ENCODE results near the gene SGSM1. TPM values are rescaled to one million over a fixed set of nuclear protein-coding genes. Genes with fewer than 3 reads are reported as not detected.

Gene SGSM1
- total and polyA plus RNA-seq, 2 donors (not counting 1 experiment from before 2014, with no cell fraction given): not detected

DNA sequence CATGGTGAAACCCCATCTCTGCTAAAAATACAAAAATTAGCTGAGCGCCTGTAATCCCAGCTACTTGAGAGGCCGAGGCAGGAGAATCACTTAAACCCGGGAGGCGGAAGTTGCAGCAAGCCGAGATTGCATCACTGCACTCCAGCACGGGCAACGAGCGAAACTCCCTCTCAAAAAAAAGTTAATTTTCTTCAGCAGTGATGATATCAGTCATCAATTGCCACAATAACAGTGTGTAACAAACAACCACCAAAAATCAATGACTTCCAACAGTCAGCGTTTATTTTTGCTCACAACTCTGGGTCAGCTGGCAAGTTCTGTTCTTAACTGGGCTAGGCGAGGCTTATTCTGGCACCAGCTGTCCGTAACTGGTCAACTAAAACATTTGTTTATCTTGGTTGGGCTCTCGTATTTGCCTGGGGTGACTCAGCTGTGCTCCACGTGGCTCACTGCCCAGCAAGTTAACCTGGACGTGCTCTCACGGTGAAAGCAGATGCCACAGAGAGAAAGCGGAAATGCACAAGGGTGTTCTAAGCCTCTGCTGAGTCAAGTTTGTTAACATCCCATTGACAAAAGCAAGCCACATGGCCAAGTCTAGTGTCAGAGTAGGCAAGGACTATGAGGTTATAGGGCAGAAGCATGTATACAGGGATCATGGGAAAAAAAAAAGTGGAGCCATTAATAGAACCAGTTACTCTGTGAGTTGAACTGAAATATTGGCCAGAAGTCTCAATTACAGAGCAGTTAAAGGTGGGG is 88.4 kb downstream of the SGSM1 start:
- peak overlapping the region in 1 of 4 experiments; percentile 4 for H3K4me3 ChIP-seq (replicated peaks in 1 of 4; ENCODE audit: control extremely low read depth in 1 of 4, insufficient read depth in 1 of 4, low read depth in 3 of 4, low read length in 4 of 4)

DNA sequence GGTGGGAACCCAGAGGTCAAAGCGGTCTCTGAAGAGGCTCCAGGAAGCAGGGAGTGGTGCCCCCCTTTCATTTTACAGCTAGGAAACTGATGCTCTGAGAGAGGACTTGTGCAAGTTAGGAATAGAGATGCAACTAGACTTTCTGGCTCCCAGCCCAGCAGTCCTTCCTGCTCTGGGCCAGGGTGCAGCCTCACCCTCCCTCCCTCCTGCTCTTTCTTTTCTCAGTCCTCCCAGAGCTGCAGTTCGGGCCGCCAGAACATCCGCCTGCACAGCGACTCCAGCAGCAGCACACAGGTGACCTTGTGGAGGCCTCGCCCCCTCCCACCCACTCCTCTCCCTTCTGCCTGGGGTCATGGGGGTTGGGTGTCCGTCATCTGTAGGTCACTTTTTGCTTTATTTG is 89.0 kb downstream of the SGSM1 start:
- Histone ChIP-seq H3K36me3 (ENCODE audit: control insufficient read depth, insufficient read depth, low read length) (no peaks in the 10 kb centered on the region), H4K20me1 (ENCODE audit: control insufficient read depth, extremely low read depth, insufficient read depth, low read length) (no peaks in the 10 kb centered on the region), H3K4me1 (ENCODE audit: control insufficient read depth, extremely low read depth, insufficient read depth, low read length) (no peaks in the 10 kb centered on the region), H3K79me2 (ENCODE audit: control insufficient read depth, insufficient read depth, low read length) (no peaks in the 10 kb centered on the region), H3K9me3 (ENCODE audit: control insufficient read depth, insufficient read depth, low read depth, low read length) (no peaks in the 10 kb centered on the region), H2AFZ (ENCODE audit: low read length) (no peak overlapping the region), H3K27me3 (ENCODE audit: control insufficient read depth, insufficient read depth, low read length) (no peaks in the 10 kb centered on the region), H3K27ac (ENCODE audit: insufficient read depth, low read length) (no peak overlapping the region), H3K4me2 (ENCODE audit: extremely low read depth, insufficient read depth, low read length) (peak overlapping the region; percentile 2), H3K9ac (ENCODE audit: insufficient read depth, low read length) (no peak overlapping the region), H3K4me3 (replicated peaks in 1 of 4; ENCODE audit: control extremely low read depth in 1 of 4, insufficient read depth in 1 of 4, low read depth in 3 of 4, low read length in 4 of 4) (no peak overlapping the region)
- no peak for TF ChIP-seq EZH2 (IDR thresholded peaks at IDR 0.05; ENCODE audit: low read length, missing control alignments)
- TF ChIP-seq, protein P1, sequence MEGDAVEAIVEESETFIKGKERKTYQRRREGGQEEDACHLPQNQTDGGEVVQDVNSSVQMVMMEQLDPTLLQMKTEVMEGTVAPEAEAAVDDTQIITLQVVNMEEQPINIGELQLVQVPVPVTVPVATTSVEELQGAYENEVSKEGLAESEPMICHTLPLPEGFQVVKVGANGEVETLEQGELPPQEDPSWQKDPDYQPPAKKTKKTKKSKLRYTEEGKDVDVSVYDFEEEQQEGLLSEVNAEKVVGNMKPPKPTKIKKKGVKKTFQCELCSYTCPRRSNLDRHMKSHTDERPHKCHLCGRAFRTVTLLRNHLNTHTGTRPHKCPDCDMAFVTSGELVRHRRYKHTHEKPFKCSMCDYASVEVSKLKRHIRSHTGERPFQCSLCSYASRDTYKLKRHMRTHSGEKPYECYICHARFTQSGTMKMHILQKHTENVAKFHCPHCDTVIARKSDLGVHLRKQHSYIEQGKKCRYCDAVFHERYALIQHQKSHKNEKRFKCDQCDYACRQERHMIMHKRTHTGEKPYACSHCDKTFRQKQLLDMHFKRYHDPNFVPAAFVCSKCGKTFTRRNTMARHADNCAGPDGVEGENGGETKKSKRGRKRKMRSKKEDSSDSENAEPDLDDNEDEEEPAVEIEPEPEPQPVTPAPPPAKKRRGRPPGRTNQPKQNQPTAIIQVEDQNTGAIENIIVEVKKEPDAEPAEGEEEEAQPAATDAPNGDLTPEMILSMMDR (conservative IDR thresholded peaks at IDR 0.05 in 1 of 2, IDR thresholded peaks at IDR 0.05 in 1 of 2; ENCODE audit: low read depth in 1 of 2, low read length in 2 of 2): no peak
- peak; percentile 65 to 86 for DNase-seq (ENCODE audit: low read depth in 2 of 2)

More for the DNA sequence above, 88.4 kb downstream of the SGSM1 start:
- Histone ChIP-seq H3K79me2 (ENCODE audit: control insufficient read depth, insufficient read depth, low read length) (no peaks in the 10 kb centered on the region), H2AFZ (ENCODE audit: low read length) (no peak overlapping the region), H3K4me1 (ENCODE audit: control insufficient read depth, extremely low read depth, insufficient read depth, low read length) (no peaks in the 10 kb centered on the region), H3K9me3 (ENCODE audit: control insufficient read depth, insufficient read depth, low read depth, low read length) (no peaks in the 10 kb centered on the region), H3K4me2 (ENCODE audit: extremely low read depth, insufficient read depth, low read length) (peak overlapping the region; percentile 51), H4K20me1 (ENCODE audit: control insufficient read depth, extremely low read depth, insufficient read depth, low read length) (no peaks in the 10 kb centered on the region), H3K9ac (ENCODE audit: insufficient read depth, low read length) (no peak overlapping the region), H3K36me3 (ENCODE audit: control insufficient read depth, insufficient read depth, low read length) (no peaks in the 10 kb centered on the region), H3K27ac (ENCODE audit: insufficient read depth, low read length) (peak overlapping the region; percentile 59), H3K27me3 (ENCODE audit: control insufficient read depth, insufficient read depth, low read length) (no peaks in the 10 kb centered on the region)
- DNase-seq (ENCODE audit: low read depth in 2 of 2): peak; percentile 97
- TF ChIP-seq, protein P1 (conservative IDR thresholded peaks at IDR 0.05 in 1 of 2, IDR thresholded peaks at IDR 0.05 in 1 of 2; ENCODE audit: low read depth in 1 of 2, low read length in 2 of 2): no peak
- no peak for TF ChIP-seq EZH2 (IDR thresholded peaks at IDR 0.05; ENCODE audit: low read length, missing control alignments)

DNA sequence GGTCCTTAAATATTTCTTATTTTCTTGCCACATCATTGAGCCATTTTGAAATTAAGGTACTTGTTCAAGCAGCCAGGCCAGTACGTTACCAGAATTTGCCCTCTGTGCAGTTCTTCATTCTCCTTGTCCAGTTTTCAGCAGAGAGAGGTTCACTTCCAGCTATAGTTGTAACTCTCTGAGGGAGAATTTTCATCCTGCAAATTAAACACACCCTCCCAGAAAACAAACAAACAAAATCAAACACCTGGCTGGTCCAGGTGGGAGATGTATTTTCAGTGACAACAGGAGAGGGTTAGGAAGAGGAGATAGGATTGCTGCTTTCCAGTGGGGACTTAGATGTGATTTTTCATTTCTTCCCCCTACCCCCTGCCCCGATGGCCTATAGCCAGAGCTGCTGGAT is 95.4 kb downstream of the SGSM1 start:
- Histone ChIP-seq H3K4me2 (ENCODE audit: extremely low read depth, insufficient read depth, low read length) (no peak overlapping the region), H2AFZ (ENCODE audit: low read length) (no peak overlapping the region), H3K4me1 (ENCODE audit: control insufficient read depth, extremely low read depth, insufficient read depth, low read length) (no peaks in the 10 kb centered on the region), H3K36me3 (ENCODE audit: control insufficient read depth, insufficient read depth, low read length) (no peaks in the 10 kb centered on the region), H3K9me3 (ENCODE audit: control insufficient read depth, insufficient read depth, low read depth, low read length) (no peaks in the 10 kb centered on the region), H3K27ac (ENCODE audit: insufficient read depth, low read length) (no peak overlapping the region), H3K9ac (ENCODE audit: insufficient read depth, low read length) (no peak overlapping the region), H3K79me2 (ENCODE audit: control insufficient read depth, insufficient read depth, low read length) (no peaks in the 10 kb centered on the region), H4K20me1 (ENCODE audit: control insufficient read depth, extremely low read depth, insufficient read depth, low read length) (no peaks in the 10 kb centered on the region), H3K27me3 (ENCODE audit: control insufficient read depth, insufficient read depth, low read length) (no peaks in the 10 kb centered on the region), H3K4me3 (replicated peaks in 1 of 4; ENCODE audit: control extremely low read depth in 1 of 4, insufficient read depth in 1 of 4, low read depth in 3 of 4, low read length in 4 of 4) (no peak overlapping the region)
- DNase-seq (ENCODE audit: low read depth in 2 of 2): no peak
- no peak for TF ChIP-seq EZH2 (IDR thresholded peaks at IDR 0.05; ENCODE audit: low read length, missing control alignments)
- TF ChIP-seq, protein P1 (conservative IDR thresholded peaks at IDR 0.05 in 1 of 2, IDR thresholded peaks at IDR 0.05 in 1 of 2; ENCODE audit: low read depth in 1 of 2, low read length in 2 of 2): no peak

Measured in fibroblast of lung (primary cell).